Fibroblast of pulmonary artery (primary cell): ENCODE data around the gene CACNA2D1.
A peak's percentile ranks its signal among the peaks of the same experiment; 100 is the strongest.

Experiments
- DNase-seq: peaks from one replicate; pipeline ENCODE4 v3.0.0-alpha.2; 2010; ENCODE audit warnings: low read depth
- H3K4me3 ChIP-seq: replicated peaks from 2 replicates; pipeline ENCODE4 v1.5.1; 2011; ENCODE audit warnings: low read depth, mild to moderate bottlenecking, control low read depth, low read length, moderate library complexity
- CTCF ChIP-seq: IDR thresholded peaks from 2 replicates; pipeline ENCODE4 v1.5.1; 2011; ENCODE audit warnings: mild to moderate bottlenecking, control low read depth, low read length, inconsistent platforms; ENCODE audit errors: missing control alignments

CACNA2D1 gene

DNA sequence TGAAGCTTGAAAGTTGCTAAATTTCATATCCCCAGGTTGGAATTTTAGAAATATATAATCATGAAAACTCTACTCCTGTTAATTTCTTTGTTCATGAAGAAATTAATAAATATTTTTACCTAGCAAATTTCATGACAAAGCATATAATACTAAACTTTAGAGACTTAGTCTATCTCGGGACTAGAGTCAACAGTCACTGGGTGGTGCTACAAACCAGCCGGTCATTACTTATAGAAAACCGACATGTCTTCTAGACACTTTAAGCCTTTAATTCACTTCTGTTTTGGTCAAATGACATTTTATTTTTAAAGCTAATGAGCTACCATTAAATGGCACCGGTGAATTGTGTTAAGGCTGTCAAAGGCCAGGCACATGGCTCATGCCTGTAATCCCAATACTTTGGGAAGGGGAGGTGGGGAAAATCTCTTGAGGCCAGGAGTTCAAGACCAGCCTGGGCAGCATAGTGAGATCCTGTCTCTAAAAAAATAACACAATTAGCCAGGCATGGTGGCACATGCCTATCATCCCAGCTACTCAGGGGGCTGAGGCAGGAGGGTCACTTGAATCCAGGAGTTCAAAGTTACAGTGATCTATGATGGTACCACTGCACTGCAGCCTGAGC, 270.1 kb downstream of the CACNA2D1 start:
- H3K4me3 ChIP-seq: no peak overlapping the region
- TF ChIP-seq CTCF: no peak
- DNase-seq: no peak

- DNase-seq: no peak
- no peak overlapping the region for H3K4me3 ChIP-seq
- TF ChIP-seq CTCF: no peak
Measured at GRCh38 chr7:82172881-82173280, 270.7 kb downstream of the CACNA2D1 start.

- no peak for DNase-seq
- no peak overlapping the region for H3K4me3 ChIP-seq
- TF ChIP-seq CTCF: no peak
Measured at GRCh38 chr7:82172017-82172416, 271.6 kb downstream of the CACNA2D1 start.

DNA sequence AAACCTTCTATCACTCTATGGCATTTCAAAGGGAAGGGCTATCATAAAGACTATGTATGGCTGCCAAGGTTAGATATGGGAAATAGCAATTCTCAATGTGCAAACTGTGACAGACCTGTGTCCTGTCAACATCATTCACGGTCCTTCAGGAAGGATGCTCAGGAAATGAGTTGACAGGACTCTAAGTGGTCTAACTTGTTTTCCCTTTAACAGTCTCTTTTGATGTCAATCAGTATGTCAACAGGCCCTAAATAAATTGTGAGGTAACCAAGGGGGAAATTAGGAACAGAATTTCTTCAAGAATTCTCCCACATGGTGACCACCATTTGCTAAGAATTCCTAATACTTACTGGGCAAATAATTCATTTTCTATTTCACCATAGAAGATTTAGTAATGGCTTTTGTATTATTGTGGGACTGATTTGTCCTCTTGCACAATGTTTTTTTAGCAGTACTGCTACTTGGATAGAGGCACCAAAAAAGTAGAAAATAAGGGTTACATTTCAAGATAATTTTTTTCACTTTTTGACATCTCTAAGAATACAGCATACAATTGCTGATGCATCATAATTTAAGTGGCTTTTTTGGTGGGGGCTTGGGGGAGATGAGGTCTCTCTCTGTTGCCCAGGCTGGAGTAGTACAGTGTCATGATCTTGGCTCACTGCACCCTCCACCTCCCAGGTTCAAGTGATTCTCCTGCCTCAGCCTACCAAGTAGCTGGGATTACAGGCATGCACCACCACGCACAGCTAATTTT, 275.8 kb downstream of the CACNA2D1 start:
- TF ChIP-seq CTCF: no peak
- peak; percentile 44 for DNase-seq

DNA sequence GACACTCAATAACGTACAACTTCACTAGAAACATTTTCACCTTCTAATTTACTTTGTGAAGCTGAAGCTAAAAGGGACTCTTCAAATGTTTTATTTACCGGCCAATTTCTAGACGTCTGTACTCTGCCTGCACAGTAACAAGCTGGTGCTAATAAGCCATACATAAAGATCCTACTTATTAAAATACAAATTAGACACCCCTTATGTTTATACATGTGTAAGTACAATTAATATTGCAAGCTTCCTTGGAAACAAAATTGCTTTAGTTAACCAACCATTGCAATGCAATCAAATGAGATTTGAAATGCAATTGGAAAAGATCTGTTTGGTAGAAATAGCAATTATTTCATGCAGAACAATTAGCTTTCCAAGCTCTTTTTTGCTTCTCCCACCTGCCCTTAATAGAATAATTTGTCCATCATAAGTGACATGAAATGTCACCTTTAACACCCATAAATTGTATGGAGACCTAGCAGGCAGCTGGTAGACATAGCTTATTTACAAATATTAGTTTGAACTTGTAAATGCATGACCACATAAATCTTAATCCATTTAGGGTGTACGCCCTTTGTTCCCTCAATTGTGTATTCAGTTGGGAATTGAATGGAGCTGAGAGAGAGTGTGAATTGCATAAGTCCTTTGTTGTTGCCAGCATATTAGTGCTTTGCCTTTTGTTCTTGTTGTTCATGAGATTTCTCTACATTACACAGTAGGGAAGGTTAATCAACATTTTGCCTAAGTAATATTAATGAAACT, 277.1 kb downstream of the CACNA2D1 start:
- TF ChIP-seq CTCF: no peak
- peak; percentile 25 for DNase-seq
- no peak overlapping the region for H3K4me3 ChIP-seq

More for the DNA sequence above, 275.8 kb downstream of the CACNA2D1 start:
- no peak overlapping the region for H3K4me3 ChIP-seq

DNA sequence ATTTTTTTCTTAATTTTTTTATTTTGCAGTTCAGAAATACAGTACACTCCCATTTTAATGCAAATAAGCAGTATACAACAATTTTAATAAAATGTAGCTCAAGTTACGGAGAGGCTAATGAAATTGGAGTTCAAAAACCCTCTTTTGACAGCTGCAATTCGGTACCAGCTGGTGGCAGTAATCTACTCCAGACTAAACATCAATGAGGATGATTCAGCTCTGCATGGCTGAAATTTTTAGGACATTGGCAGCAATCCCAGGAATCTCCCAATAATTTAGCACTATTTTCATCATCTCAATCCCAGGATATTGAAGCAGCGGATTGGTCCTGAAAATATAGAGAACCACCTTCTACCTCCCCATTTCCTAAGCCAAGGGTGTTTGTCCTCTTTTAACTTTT, 278.8 kb downstream of the CACNA2D1 start:
- peak; percentile 48 for TF ChIP-seq CTCF
- no peak overlapping the region for H3K4me3 ChIP-seq
- DNase-seq: peak; percentile 84
